ENCODE measurements around the gene PGBD5.
"Not testable (repeated sequence)": the region's sequence is repeated elsewhere in the genome, so short reads cannot be mapped to it uniquely, and the experiment has no call there.

The PGBD5 gene

DNA sequence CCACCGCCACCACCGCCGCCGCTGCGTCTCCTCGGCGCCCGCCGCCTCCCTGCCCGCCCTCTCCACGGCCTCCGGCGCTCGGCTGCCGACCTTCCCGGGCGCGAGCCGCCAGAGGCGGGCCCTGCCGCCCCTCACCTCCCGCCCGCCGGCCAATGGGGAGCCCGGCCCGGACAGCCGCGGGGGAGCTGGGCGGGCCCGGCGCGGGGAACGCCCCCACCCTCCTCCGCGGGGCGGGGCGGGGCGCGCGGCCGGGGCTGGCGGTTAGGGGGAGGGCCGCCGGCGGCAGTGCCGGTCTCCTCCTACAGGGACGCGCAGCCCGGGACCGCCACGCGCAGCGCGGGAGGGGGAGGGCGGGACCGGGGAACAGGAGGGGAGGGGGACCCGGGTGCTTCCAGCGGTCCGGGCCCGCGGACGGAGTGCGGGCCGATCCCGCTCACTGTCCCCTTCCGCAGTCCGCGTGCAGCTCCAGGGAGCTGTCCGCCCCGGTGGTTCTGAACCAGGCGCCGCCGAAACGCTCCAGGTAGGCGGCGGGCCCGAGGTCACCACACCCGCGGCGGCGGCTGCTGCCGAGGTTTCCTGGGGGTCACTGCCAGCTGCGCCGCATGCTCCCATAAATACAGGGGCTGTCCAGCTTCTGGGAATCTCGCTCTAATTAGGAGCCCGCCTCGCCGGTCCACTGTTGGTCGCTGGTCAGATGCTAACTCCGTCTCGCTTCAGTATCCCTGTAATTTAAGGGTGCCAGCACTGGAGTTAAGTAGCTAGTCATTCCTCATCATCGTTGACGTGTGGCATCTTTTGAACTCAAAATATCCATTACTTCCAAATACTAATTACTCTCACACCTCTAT lies at the start of gene PGBD5:
PGBD5 (minus strand) TSS at position 87 of the 848 bp plus-strand sequence. CDS start 404 bp downstream, outside the sequence.
- peak; percentile 93 for DNase-seq (ENCODE audit: low spot score)

DNA sequence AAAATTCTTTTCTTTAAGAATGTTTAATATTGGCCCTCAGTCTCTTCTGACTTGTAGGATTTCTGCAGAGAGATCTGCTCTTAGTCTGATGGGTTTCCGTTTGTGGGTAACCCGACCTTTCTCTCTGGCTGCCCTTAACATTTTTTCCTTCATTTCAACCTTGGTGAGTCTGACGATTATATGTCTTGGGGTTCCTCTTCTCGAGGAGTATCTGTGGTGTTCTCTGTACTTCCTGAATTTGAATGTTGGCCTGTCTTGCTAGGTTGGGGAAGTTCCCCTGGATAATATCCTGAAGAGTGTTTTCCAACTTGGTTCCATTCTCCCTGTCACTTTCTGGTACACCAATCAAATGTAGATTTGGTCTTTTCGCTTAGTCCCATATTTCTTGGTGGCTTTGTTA lies 48.8 kb upstream of the PGBD5 start:
- DNase-seq (ENCODE audit: low spot score), result not testable (repeated sequence)

GRCh38 chr1:230470750-230471149 lies 44.6 kb upstream of the PGBD5 start:
- not testable (repeated sequence) for DNase-seq (ENCODE audit: low spot score)

DNA sequence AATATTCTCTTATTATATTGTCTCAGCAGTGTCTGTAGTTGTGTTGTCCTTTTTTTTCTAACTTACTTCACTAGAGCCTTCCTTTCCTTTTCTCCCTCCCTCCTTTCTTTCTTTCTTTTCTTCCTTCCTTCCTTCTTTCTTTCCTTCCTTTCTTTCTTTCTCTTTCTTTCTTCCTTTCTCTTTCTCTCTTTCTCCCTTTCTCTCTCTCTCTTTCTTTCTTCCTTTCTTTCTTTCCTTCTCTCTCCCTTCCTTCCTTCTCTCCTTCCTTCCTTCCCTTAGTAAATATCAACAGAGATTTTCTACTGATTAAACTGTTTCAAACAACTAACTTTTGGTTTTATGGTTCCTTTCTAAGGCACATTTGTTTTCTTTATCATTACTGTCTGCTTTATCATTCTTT lies 43.1 kb upstream of the PGBD5 start:
- DNase-seq (ENCODE audit: low spot score), result no peak

GRCh38 chr1:230465691-230466090 lies 39.6 kb upstream of the PGBD5 start:
- DNase-seq (ENCODE audit: low spot score), result no peak

DNA sequence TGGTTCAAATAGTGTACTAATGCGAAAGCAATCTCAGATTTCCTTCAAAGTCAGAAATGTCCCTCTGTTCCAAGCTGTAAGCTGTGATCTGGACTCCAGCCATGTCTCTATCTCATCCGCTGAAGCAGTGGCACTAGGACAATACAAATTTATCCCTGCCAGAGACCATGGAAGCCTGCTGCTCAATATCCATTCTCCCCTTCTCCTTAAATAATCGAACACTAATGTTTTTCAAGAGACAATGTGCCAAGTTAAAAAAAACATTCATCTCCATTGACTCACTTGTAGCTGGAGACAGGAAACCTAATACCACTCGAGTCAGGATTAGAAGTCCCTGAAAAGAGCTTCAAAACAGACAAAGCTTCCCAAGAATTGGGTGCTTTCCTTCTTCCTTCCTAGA lies 38.5 kb upstream of the PGBD5 start:
- no peak for DNase-seq (ENCODE audit: low spot score)

DNA sequence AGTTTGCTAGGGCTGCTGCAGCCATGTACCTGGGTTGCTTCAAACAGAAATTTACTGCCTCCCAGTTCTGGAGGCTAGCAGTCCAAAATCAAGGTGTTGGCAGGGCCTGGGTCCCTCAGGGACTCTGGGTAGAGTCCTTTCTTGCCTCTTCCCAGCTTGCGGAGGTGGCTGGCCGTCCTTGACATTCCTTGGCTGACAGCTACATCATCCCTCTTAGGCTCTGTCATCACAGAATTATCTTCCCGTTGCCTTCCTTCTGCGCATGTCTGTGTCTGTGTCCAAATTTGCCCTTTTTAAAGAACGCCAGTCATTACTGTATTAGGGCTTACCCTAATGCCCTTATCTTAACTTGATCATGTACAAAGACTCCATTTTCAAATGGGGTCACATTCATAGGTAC lies 37.6 kb upstream of the PGBD5 start:
- no peak for DNase-seq (ENCODE audit: low spot score)

GRCh38 chr1:230463326-230463725 lies 37.2 kb upstream of the PGBD5 start:
- DNase-seq (ENCODE audit: low spot score), result no peak

- no peak for DNase-seq (ENCODE audit: low spot score)
Measured at GRCh38 chr1:230459465-230459864, 33.3 kb upstream of the PGBD5 start.

- DNase-seq (ENCODE audit: low spot score), result no peak
Measured at GRCh38 chr1:230458509-230458908, 32.4 kb upstream of the PGBD5 start.

DNA sequence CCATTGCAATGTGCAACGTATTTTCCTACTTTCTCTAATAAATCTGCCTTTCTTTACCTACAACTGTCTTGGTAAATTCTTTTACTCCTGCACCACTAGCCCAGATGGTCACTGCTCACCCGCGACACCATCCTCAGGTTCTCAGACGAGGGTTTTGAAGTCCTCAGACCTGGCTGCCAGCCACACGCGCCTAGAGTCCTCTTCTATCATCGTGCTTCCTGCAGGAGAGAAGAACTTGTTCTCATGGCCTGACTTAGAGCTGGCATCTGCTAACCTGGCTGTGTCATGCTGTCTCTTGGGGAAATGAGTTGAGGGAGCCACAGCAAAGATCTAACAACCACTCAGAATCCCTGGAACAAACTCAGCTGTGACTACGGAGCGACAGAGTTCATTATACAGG lies 30.3 kb upstream of the PGBD5 start:
- no peak for DNase-seq (ENCODE audit: low spot score)

- no peak for DNase-seq (ENCODE audit: low spot score)
Measured at GRCh38 chr1:230455291-230455690, 29.2 kb upstream of the PGBD5 start.

DNA sequence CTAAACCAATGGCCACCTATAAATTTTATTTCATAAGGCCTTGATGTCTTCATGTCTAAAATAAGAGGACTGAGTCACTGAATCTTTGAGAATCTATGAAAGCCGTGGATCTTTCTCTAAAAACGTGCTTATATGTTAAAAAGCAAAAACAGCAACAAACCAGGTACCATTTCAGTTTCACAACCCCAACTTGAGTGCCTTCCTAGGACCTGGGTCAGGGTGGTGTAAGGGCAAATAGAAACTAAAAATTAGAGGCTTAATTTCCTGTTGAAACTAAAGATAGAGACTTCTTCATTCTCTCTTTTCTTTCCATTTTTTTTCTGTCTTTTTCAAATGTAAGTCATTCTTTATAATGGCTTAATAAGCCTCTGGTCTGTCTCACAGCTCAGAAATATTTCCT lies 27.2 kb upstream of the PGBD5 start:
- no peak for DNase-seq (ENCODE audit: low spot score)

DNA sequence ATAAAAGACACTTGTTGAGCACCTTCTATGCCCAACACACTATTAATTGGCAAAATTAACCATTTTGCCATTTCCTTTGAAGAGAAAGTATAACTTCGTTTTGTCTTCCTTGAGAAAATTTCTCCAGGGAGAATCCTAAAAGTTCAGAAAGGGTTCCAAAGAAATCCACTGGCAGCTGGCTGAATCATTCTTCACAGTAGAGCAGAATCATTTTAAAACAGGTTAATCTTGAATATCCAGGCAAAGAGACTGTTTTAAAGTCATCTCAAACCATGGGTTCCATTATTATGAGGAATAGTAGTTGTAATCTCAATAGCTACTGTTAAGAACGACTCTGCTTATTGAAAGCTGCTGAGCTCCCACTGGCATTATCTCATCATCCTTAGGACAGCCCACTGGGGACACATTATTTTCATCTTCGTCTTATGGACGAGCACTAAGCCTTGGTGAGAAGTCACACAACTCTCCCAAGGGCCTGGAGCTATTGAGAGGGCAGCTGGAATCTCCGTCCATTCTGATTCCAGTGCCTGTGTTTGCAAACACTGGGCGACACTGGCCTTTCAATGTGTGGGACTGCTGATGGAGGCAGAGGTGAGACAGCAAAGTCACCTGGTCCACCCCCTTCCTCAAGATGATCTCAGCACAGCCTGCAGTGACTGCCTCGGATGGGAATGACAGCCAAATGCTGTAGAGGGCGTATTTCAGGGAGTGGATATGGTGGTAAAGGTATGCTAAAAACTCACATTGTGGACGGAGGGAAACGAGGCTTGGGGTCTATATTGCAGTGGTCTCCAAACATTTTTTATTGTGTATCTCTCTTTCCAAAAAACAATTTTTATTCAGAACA lies 15.3 kb upstream of the PGBD5 start:
- DNase-seq (ENCODE audit: low spot score), result no peak

GRCh38 chr1:230435108-230435507 lies 9.0 kb upstream of the PGBD5 start:
- no peak for DNase-seq (ENCODE audit: low spot score)

DNA sequence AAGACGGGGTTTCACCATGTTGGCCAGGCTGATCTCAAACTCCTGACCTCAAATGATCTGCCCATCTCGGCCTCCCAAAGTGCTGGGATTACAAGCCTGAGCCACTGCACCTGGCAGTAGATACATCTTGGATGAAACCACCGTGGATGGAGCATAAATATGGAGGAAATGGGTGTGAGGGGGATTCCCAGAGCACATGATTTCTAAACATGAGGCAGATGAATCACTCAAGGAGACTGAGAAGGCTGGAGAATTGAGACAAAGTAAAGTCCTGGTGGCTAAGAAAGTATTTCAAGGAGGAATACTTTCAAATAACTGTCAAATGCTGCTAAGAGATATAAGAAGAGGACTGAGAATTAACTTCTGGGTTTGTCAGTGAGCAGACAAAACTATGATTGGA lies 5.4 kb upstream of the PGBD5 start:
- no peak for DNase-seq (ENCODE audit: low spot score)

- no peak for DNase-seq (ENCODE audit: low spot score)
Measured at GRCh38 chr1:230430499-230430898, 4.4 kb upstream of the PGBD5 start.

- no peak for DNase-seq (ENCODE audit: low spot score)
Measured at GRCh38 chr1:230429067-230429735, 3.1 kb upstream of the PGBD5 start.

DNA sequence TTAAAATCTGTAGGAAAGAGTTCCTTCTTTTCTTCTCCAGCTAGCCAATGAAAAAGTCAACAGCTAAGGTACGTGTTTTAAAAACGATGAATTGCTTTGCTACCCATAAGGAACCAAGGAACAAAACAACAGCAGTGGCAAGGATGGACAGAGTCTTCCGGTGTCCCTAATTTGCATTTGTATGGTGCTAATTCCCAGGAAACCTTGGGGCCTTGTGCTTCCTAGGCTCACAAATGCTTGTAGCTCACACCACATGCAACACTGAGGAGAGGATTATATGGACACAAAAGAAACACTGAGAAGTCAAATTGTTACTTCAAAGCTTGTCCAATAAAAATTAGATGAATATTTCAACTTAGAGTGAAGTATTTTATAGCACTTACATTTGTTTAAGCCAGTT lies 1.8 kb upstream of the PGBD5 start:
- no peak for DNase-seq (ENCODE audit: low spot score)

- DNase-seq (ENCODE audit: low spot score), result no peak
Measured at GRCh38 chr1:230427094-230427876, 1.2 kb upstream of the PGBD5 start.

- peak; percentile 18 for DNase-seq (ENCODE audit: low spot score)
Measured at GRCh38 chr1:230425252-230426091, 660 bp downstream of the PGBD5 start.

Data from HuH-7.5 (cell line).